ENCODE measurements around the gene ATF7IP. TPM values are rescaled to one million over a fixed set of nuclear protein-coding genes. Genes with fewer than 3 reads are reported as not detected.
A peak's percentile ranks its signal among the peaks of the same experiment; 100 is the strongest.
"Not testable (repeated sequence)": the region's sequence is repeated elsewhere in the genome, so short reads cannot be mapped to it uniquely, and the experiment has no call there.

The ATF7IP gene
- total RNA-seq (29.3 TPM), polyA plus RNA-seq (ENCODE audit: insufficient read depth in 1 of 8, insufficient read length in 8 of 8, low replicate concordance in 1 of 8) (10 to 100 TPM; 19.9 to 38.1 (median 29.5) TPM)
- long read RNA-seq, donor 1, full-length matches to known transcripts: 3 of 3 reads
- long read RNA-seq, donor 1, partial matches to known transcripts: 0 of 3 reads
- long read RNA-seq, donor 1, other reads (novel, unspliced or antisense): 0 of 3 reads
- long read RNA-seq, donor 2: 0 reads
- long read RNA-seq, donor 3, full-length matches to known transcripts: 5 of 10 reads
- long read RNA-seq, donor 3, partial matches to known transcripts: 5 of 10 reads
- long read RNA-seq, donor 3, other reads (novel, unspliced or antisense): 0 of 10 reads
- long read RNA-seq, donor 4: 0 reads
- long read RNA-seq, donor 5, full-length matches to known transcripts: 7 of 134 reads
- long read RNA-seq, donor 5, partial matches to known transcripts: 114 of 134 reads
- long read RNA-seq, donor 5, other reads (novel, unspliced or antisense): 13 of 134 reads
- long read RNA-seq, donor 6, full-length matches to known transcripts: 3 of 3 reads
- long read RNA-seq, donor 6, partial matches to known transcripts: 0 of 3 reads
- long read RNA-seq, donor 6, other reads (novel, unspliced or antisense): 0 of 3 reads
- long read RNA-seq, donor 7, full-length matches to known transcripts: 4 of 4 reads
- long read RNA-seq, donor 7, partial matches to known transcripts: 0 of 4 reads
- long read RNA-seq, donor 7, other reads (novel, unspliced or antisense): 0 of 4 reads
- long read RNA-seq, donor 8: 0 reads
- long read RNA-seq, donor 9, full-length matches to known transcripts: 3 of 3 reads
- long read RNA-seq, donor 9, partial matches to known transcripts: 0 of 3 reads
- long read RNA-seq, donor 9, other reads (novel, unspliced or antisense): 0 of 3 reads
- long read RNA-seq, donor 10, full-length matches to known transcripts: 6 of 6 reads
- long read RNA-seq, donor 10, partial matches to known transcripts: 0 of 6 reads
- long read RNA-seq, donor 10, other reads (novel, unspliced or antisense): 0 of 6 reads
- long read RNA-seq, donor 11: 0 reads

- Histone ChIP-seq H3K36me3 (ENCODE audit: control insufficient read depth, insufficient read depth, low read length) (peaks cover 5% of the 10 kb centered on the region), H3K4me1 (ENCODE audit: control insufficient read depth, insufficient read depth, low read length) (peaks cover 2% of the 10 kb centered on the region), H3K4me3 (ENCODE audit: low read length) (peak within 1 kb of the TSS; percentile 85), H3K27me3 (ENCODE audit: control insufficient read depth, insufficient read depth, low read length) (no peaks in the 10 kb centered on the region), H3K9me3 (replicated peaks; ENCODE audit: control insufficient read depth, low read depth, low read length) (peaks cover 2% of the 10 kb centered on the region), H3K27ac (ENCODE audit: low read length) (peak within 1 kb of the TSS; percentile 99)
- WGBS (ENCODE audit: insufficient coverage): 1% methylated on average over 42 of the region's 55 CpGs
- peak; percentile 100 for DNase-seq
These were observed at the start of gene ATF7IP for GRCh38 chr12:14365294-14366208. Gene ATF7IP, plus strand, starts transcription at chr12:14365682. Its CDS starts 58,234 bp downstream, at chr12:14423916.

- no peaks in the 10 kb centered on the region for H3K27me3 ChIP-seq (ENCODE audit: control insufficient read depth, insufficient read depth, low read length)
- H3K4me1 ChIP-seq (ENCODE audit: control insufficient read depth, insufficient read depth, low read length): no peaks in the 10 kb centered on the region
- no peaks in the 10 kb centered on the region for H3K36me3 ChIP-seq (ENCODE audit: control insufficient read depth, insufficient read depth, low read length)
- no peak overlapping the region for H3K4me3 ChIP-seq (ENCODE audit: low read length)
- no peak for DNase-seq
- H3K9me3 ChIP-seq (replicated peaks; ENCODE audit: control insufficient read depth, low read depth, low read length): no peaks in the 10 kb centered on the region
- H3K27ac ChIP-seq (ENCODE audit: low read length): no peak overlapping the region
- 43% methylated on average over 1 of the region's 4 CpGs for WGBS (ENCODE audit: insufficient coverage)
These were observed 47.9 kb upstream of the ATF7IP start for GRCh38 chr12:14317362-14318146.

GRCh38 chr12:14319704-14320427 lies 45.6 kb upstream of the ATF7IP start:
- H3K36me3 ChIP-seq (ENCODE audit: control insufficient read depth, insufficient read depth, low read length); H3K27ac ChIP-seq (ENCODE audit: low read length); H3K9me3 ChIP-seq (replicated peaks; ENCODE audit: control insufficient read depth, low read depth, low read length); H3K4me1 ChIP-seq (ENCODE audit: control insufficient read depth, insufficient read depth, low read length); H3K4me3 ChIP-seq (ENCODE audit: low read length); DNase-seq; H3K27me3 ChIP-seq (ENCODE audit: control insufficient read depth, insufficient read depth, low read length): not testable (repeated sequence)
- WGBS (ENCODE audit: insufficient coverage): 96% methylated on average over 25 of the region's 38 CpGs

- no peaks in the 10 kb centered on the region for H3K36me3 ChIP-seq (ENCODE audit: control insufficient read depth, insufficient read depth, low read length)
These were observed 43.1 kb upstream of the ATF7IP start for GRCh38 chr12:14322403-14322802.

GRCh38 chr12:14325716-14326343 lies 39.7 kb upstream of the ATF7IP start:
- no peaks in the 10 kb centered on the region for H3K36me3 ChIP-seq (ENCODE audit: control insufficient read depth, insufficient read depth, low read length)
- no peak overlapping the region for H3K27ac ChIP-seq (ENCODE audit: low read length)
- 93% methylated on average over 6 of the region's 11 CpGs for WGBS (ENCODE audit: insufficient coverage)
- no peaks in the 10 kb centered on the region for H3K27me3 ChIP-seq (ENCODE audit: control insufficient read depth, insufficient read depth, low read length)
- no peak for DNase-seq
- no peaks in the 10 kb centered on the region for H3K4me1 ChIP-seq (ENCODE audit: control insufficient read depth, insufficient read depth, low read length)
- no peak overlapping the region for H3K4me3 ChIP-seq (ENCODE audit: low read length)
- H3K9me3 ChIP-seq (replicated peaks; ENCODE audit: control insufficient read depth, low read depth, low read length): no peaks in the 10 kb centered on the region

More at GRCh38 chr12:14322403-14322802, 43.1 kb upstream of the ATF7IP start:
- Histone ChIP-seq H3K9me3 (replicated peaks; ENCODE audit: control insufficient read depth, low read depth, low read length) (no peaks in the 10 kb centered on the region), H3K27ac (ENCODE audit: low read length) (no peak overlapping the region), H3K4me1 (ENCODE audit: control insufficient read depth, insufficient read depth, low read length) (no peaks in the 10 kb centered on the region), H3K27me3 (ENCODE audit: control insufficient read depth, insufficient read depth, low read length) (no peaks in the 10 kb centered on the region), H3K4me3 (ENCODE audit: low read length) (no peak overlapping the region)
- no peak for DNase-seq

- H3K9me3 ChIP-seq (replicated peaks; ENCODE audit: control insufficient read depth, low read depth, low read length): no peaks in the 10 kb centered on the region
- DNase-seq: no peak
- H3K36me3 ChIP-seq (ENCODE audit: control insufficient read depth, insufficient read depth, low read length): no peaks in the 10 kb centered on the region
- H3K4me1 ChIP-seq (ENCODE audit: control insufficient read depth, insufficient read depth, low read length): no peaks in the 10 kb centered on the region
- H3K27ac ChIP-seq (ENCODE audit: low read length): no peak overlapping the region
- H3K4me3 ChIP-seq (ENCODE audit: low read length): no peak overlapping the region
- no peaks in the 10 kb centered on the region for H3K27me3 ChIP-seq (ENCODE audit: control insufficient read depth, insufficient read depth, low read length)
- 100% methylated on average over 1 of the region's 5 CpGs for WGBS (ENCODE audit: insufficient coverage)
These were observed 38.8 kb upstream of the ATF7IP start for GRCh38 chr12:14326699-14327098.

GRCh38 chr12:14327711-14328110 lies 37.8 kb upstream of the ATF7IP start:
- Histone ChIP-seq H3K4me1 (ENCODE audit: control insufficient read depth, insufficient read depth, low read length) (no peaks in the 10 kb centered on the region), H3K36me3 (ENCODE audit: control insufficient read depth, insufficient read depth, low read length) (no peaks in the 10 kb centered on the region), H3K27ac (ENCODE audit: low read length) (no peak overlapping the region), H3K4me3 (ENCODE audit: low read length) (no peak overlapping the region), H3K27me3 (ENCODE audit: control insufficient read depth, insufficient read depth, low read length) (no peaks in the 10 kb centered on the region), H3K9me3 (replicated peaks; ENCODE audit: control insufficient read depth, low read depth, low read length) (no peaks in the 10 kb centered on the region)
- DNase-seq: peak; percentile 39
- WGBS (ENCODE audit: insufficient coverage): no CpG with 5 or more reads among the region's 1 CpG

- Histone ChIP-seq H3K4me3 (ENCODE audit: low read length) (no peak overlapping the region), H3K4me1 (ENCODE audit: control insufficient read depth, insufficient read depth, low read length) (no peaks in the 10 kb centered on the region), H3K27ac (ENCODE audit: low read length) (no peak overlapping the region), H3K9me3 (replicated peaks; ENCODE audit: control insufficient read depth, low read depth, low read length) (peaks cover 6% of the 10 kb centered on the region), H3K36me3 (ENCODE audit: control insufficient read depth, insufficient read depth, low read length) (no peaks in the 10 kb centered on the region), H3K27me3 (ENCODE audit: control insufficient read depth, insufficient read depth, low read length) (no peaks in the 10 kb centered on the region)
- WGBS (ENCODE audit: insufficient coverage): 100% methylated on average over 1 of the region's 5 CpGs
- no peak for DNase-seq
These were observed 33.0 kb upstream of the ATF7IP start for GRCh38 chr12:14332482-14332881.

All from muscle of leg (tissue), 16 donors.